IMR-90 (cell line): ENCODE measurements around the gene RNPEP.

Experiments used
- CEBPB ChIP-seq: IDR thresholded peaks from 2 replicates; pipeline ENCODE4 v1.6.1; 2012; ENCODE audit warnings: low read depth, low read length, improper control_type of control experiment
- CTCF ChIP-seq: conservative IDR thresholded peaks from 2 replicates; pipeline ENCODE4 v1.5.1; 2012; ENCODE audit warnings: mild to moderate bottlenecking, low read depth, low read length, improper control_type of control experiment
- MAFK ChIP-seq: IDR thresholded peaks from 2 replicates; pipeline ENCODE4 v1.6.1; 2012; ENCODE audit warnings: low read depth, low read length, improper control_type of control experiment
- MAZ ChIP-seq: IDR thresholded peaks from 2 replicates; pipeline ENCODE4 v1.6.1; 2012; ENCODE audit warnings: low read depth, mild to moderate bottlenecking, low read length, improper control_type of control experiment, moderate library complexity, borderline replicate concordance
- POLR2A ChIP-seq: IDR thresholded peaks from 2 replicates; pipeline ENCODE4 v1.6.1; 2012; ENCODE audit warnings: mild to moderate bottlenecking, low read depth, low read length

GRCh38 chr1:201946224-201946908 is 36.1 kb upstream of the RNPEP start, which contains the start of gene LMOD1:
- TF ChIP-seq CTCF (no peak; the same call in 1 of the 2 replicates), CEBPB (no peak; the same call in 1 of the 2 replicates), POLR2A (peak; percentile 88), MAFK (no peak), MAZ (peak; percentile 59; the same call in 1 of the 2 replicates)
